ENCODE data around the gene TBX21.

GRCh38 chr17:47699536-47699840 is 33.5 kb upstream of the TBX21 start:
- TF ChIP-seq MXI1 (conservative IDR thresholded peaks at IDR 0.05; ENCODE audit: poor library complexity, severe bottlenecking) (no peak), CTCF (IDR thresholded peaks at IDR 0.05; ENCODE audit: poor library complexity, severe bottlenecking) (no peak), EZH2 (IDR thresholded peaks at IDR 0.05; ENCODE audit: borderline replicate concordance, insufficient read depth, low read length, poor library complexity, severe bottlenecking) (no peak), REST (IDR thresholded peaks at IDR 0.05; ENCODE audit: borderline replicate concordance) (no peak), EP300 (conservative IDR thresholded peaks at IDR 0.05; ENCODE audit: poor library complexity, severe bottlenecking) (no peak), RAD21 (conservative IDR thresholded peaks at IDR 0.05) (no peak), POLR2AphosphoS5 (IDR thresholded peaks at IDR 0.05) (no peak), SMC3 (conservative IDR thresholded peaks at IDR 0.05; ENCODE audit: poor library complexity) (no peak), TAF1 (IDR thresholded peaks at IDR 0.05; ENCODE audit: low read depth) (no peak)
